Endodermal cell (in vitro differentiated cells): ENCODE data around the gene SMOC2. TPM values are rescaled to one million over a fixed set of nuclear protein-coding genes. Genes with fewer than 3 reads are reported as not detected.
A peak's percentile ranks its signal among the peaks of the same experiment; 100 is the strongest.

Experiments used
- DNase-seq: peaks from one replicate; pipeline ENCODE4 v3.0.0-alpha.2; 2017
- H3K27ac ChIP-seq: 2 replicates; pipeline ENCODE4 v1.5.1; 2013; ENCODE audit warnings: mild to moderate bottlenecking, low read depth, low read length, moderate library complexity
- H3K27me3 ChIP-seq: 2 replicates; pipeline ENCODE4 v1.6.1; 2013; ENCODE audit warnings: mild to moderate bottlenecking, low read length, moderate library complexity; ENCODE audit not compliant: insufficient read depth, control insufficient read depth, poor library complexity, severe bottlenecking
- H3K36me3 ChIP-seq: 2 replicates; pipeline ENCODE4 v1.7.0; 2013; ENCODE audit warnings: mild to moderate bottlenecking, low read length, moderate library complexity; ENCODE audit not compliant: control insufficient read depth, insufficient read depth
- H3K4me1 ChIP-seq: one replicate; pipeline ENCODE4 v1.7.0; 2013; ENCODE audit warnings: low read length; ENCODE audit not compliant: control insufficient read depth, insufficient read depth
- H3K4me3 ChIP-seq: 2 replicates; pipeline ENCODE4 v1.5.1; 2013; ENCODE audit warnings: mild to moderate bottlenecking, low read length, moderate library complexity
- H3K9ac ChIP-seq: 2 replicates; pipeline ENCODE4 v1.6.1; 2013; ENCODE audit warnings: mild to moderate bottlenecking, low read length, moderate library complexity; ENCODE audit not compliant: poor library complexity, severe bottlenecking; ENCODE audit errors: extremely low read depth
- H3K9me3 ChIP-seq: 2 replicates; pipeline ENCODE4 v1.6.1; 2013; ENCODE audit warnings: mild to moderate bottlenecking, low read length, moderate library complexity; ENCODE audit not compliant: control insufficient read depth
- H3K27ac Mint-ChIP-seq: 2 replicates; pipeline ENCODE4 v1.8.0; 2020; ENCODE audit warnings: mixed read lengths
- H3K27me3 Mint-ChIP-seq: 2 replicates; pipeline ENCODE4 v1.8.0; 2021; ENCODE audit warnings: mild to moderate bottlenecking, mixed read lengths; ENCODE audit not compliant: insufficient read depth
- H3K36me3 Mint-ChIP-seq: 2 replicates; pipeline ENCODE4 v1.8.0; 2020; ENCODE audit warnings: low read depth, mixed read lengths
- H3K4me1 Mint-ChIP-seq: 2 replicates; pipeline ENCODE4 v1.8.0; 2020; ENCODE audit warnings: mixed read lengths
- H3K4me3 Mint-ChIP-seq: 2 replicates; pipeline ENCODE4 v1.8.0; 2020; ENCODE audit warnings: mild to moderate bottlenecking, moderate library complexity, mixed read lengths
- H3K9me3 Mint-ChIP-seq: 2 replicates; pipeline ENCODE4 v1.8.0; 2020; ENCODE audit warnings: mild to moderate bottlenecking, mixed read lengths
- CTCF ChIP-seq: fragments of 200-600 bp; sonication (generic); conservative IDR thresholded peaks from 2 replicates; pipeline ENCODE4 v1.5.0; 2021; ENCODE audit warnings: antibody characterized with exemption, mild to moderate bottlenecking
- WGBS, 2 experiments: methylation state at CpG; one replicate each; pipeline versions ENCODE4 v1.1.5 to v1.1.7; 2013; ENCODE audit warnings: missing lambda C conversion rate in 2 of 2, mixed read lengths in 1 of 2; ENCODE audit not compliant: insufficient coverage in 1 of 2, insufficient read length in 1 of 2; 5-methylcytosine and 5-hydroxymethylcytosine counted together
- total RNA-seq, 2 donors: library from RNA; stranded (reverse); fragmentation: NEBNext Ultra II Directional in 1 of 2; extraction: Animal tissue kit (Norgen Biotek cat#: 25700) in 1 of 2; gene quantifications; 2 replicates in 1 of 2; 3 replicates in 1 of 2; pipeline ENCODE4 v1.2.1, GENCODE V29; 2021

SMOC2 gene
- total RNA-seq, 2 donors from 2014 or later, result 0.20 TPM; not detected in 1

GRCh38 chr6:168585441-168585840 is 144.5 kb downstream of the SMOC2 start:
- H3K9me3 ChIP-seq, result no peaks in the 10 kb centered on the region
- H3K36me3 ChIP-seq, result no peaks in the 10 kb centered on the region
- no peaks in the 10 kb centered on the region for H3K4me1 ChIP-seq
- DNase-seq, result peak; percentile 76
- H3K27ac Mint-ChIP-seq, result no peak overlapping the region
- no peaks in the 10 kb centered on the region for H3K36me3 Mint-ChIP-seq
- no peaks in the 10 kb centered on the region for H3K27me3 Mint-ChIP-seq
- no peak overlapping the region for H3K27ac ChIP-seq
- no peak for TF ChIP-seq CTCF
- no peaks in the 10 kb centered on the region for H3K27me3 ChIP-seq
- no peaks in the 10 kb centered on the region for H3K4me1 Mint-ChIP-seq
- no peak overlapping the region for H3K4me3 Mint-ChIP-seq
- no peak overlapping the region for H3K9ac ChIP-seq
- no peaks in the 10 kb centered on the region for H3K9me3 Mint-ChIP-seq
- H3K4me3 ChIP-seq, result no peak overlapping the region
- WGBS, 2 experiments, result 60 to 77% methylated on average over 1 to 3 of the region's 3 CpGs

- Histone ChIP-seq H3K4me3 (no peak overlapping the region), H3K9me3 (no peaks in the 10 kb centered on the region), H3K4me1 (no peaks in the 10 kb centered on the region), H3K27ac (no peak overlapping the region), H3K36me3 (no peaks in the 10 kb centered on the region), H3K27me3 (no peaks in the 10 kb centered on the region), H3K9ac (no peak overlapping the region)
- DNase-seq, result no peak
- Mint-ChIP-seq H3K36me3 (no peaks in the 10 kb centered on the region), H3K4me3 (no peak overlapping the region), H3K27me3 (no peaks in the 10 kb centered on the region), H3K9me3 (no peaks in the 10 kb centered on the region), H3K4me1 (no peaks in the 10 kb centered on the region), H3K27ac (no peak overlapping the region)
- 83 to 96% methylated on average over 1 of the region's 2 CpGs for WGBS, 2 experiments
- no peak for TF ChIP-seq CTCF
Observed at GRCh38 chr6:168589275-168589674, 148.3 kb downstream of the SMOC2 start.

GRCh38 chr6:168590406-168590805 is 149.4 kb downstream of the SMOC2 start:
- no peak overlapping the region for H3K27ac ChIP-seq
- H3K9ac ChIP-seq, result no peak overlapping the region
- 94 to 98% methylated on average over 6 to 8 of the region's 10 CpGs for WGBS, 2 experiments
- no peaks in the 10 kb centered on the region for H3K9me3 ChIP-seq
- no peaks in the 10 kb centered on the region for H3K4me1 ChIP-seq
- H3K9me3 Mint-ChIP-seq, result no peaks in the 10 kb centered on the region
- no peak for DNase-seq
- H3K27ac Mint-ChIP-seq, result no peak overlapping the region
- no peaks in the 10 kb centered on the region for H3K36me3 Mint-ChIP-seq
- H3K27me3 Mint-ChIP-seq, result no peaks in the 10 kb centered on the region
- TF ChIP-seq CTCF, result no peak
- no peaks in the 10 kb centered on the region for H3K4me1 Mint-ChIP-seq
- no peak overlapping the region for H3K4me3 Mint-ChIP-seq
- no peaks in the 10 kb centered on the region for H3K27me3 ChIP-seq
- H3K4me3 ChIP-seq, result no peak overlapping the region
- no peaks in the 10 kb centered on the region for H3K36me3 ChIP-seq
